Gastroesophageal sphincter (tissue), 4 donors: Measurements from ENCODE around the gene VPS26B. TPM values are rescaled to one million over a fixed set of nuclear protein-coding genes. Genes with fewer than 3 reads are reported as not detected.
"Not testable (repeated sequence)": the region's sequence is repeated elsewhere in the genome, so short reads cannot be mapped to it uniquely, and the experiment has no call there.

Experiments used
- ATAC-seq: fragments of 150-250 bp; one replicate; pipeline ENCODE4 v1.9.1; 2016; ENCODE audit warnings: mild to moderate bottlenecking, moderate library complexity
- H3K27ac ChIP-seq, 4 donors: fragments of 200-600 bp; sonication (generic) in 3 of 4; 1 replicate in 3 of 4; 2 replicates in 1 of 4; pipeline ENCODE4 v1.5.1; 2016 to 2019
- H3K27me3 ChIP-seq: fragments of 200-600 bp; sonication (generic); one replicate; pipeline ENCODE4 v1.5.1; 2019
- H3K36me3 ChIP-seq, 2 donors: fragments of 200-600 bp; sonication (generic); one replicate each; pipeline ENCODE4 v1.5.1; 2019; ENCODE audit warnings: control low read depth in 1 of 2
- H3K4me1 ChIP-seq, 3 donors: fragments of 200-600 bp; sonication (generic); 1 replicate in 2 of 3; 2 replicates in 1 of 3; pipeline ENCODE4 v1.5.1; 2016 to 2019; ENCODE audit warnings: control low read depth in 2 of 3
- H3K4me3 ChIP-seq, 2 donors: fragments of 200-600 bp; sonication (generic); one replicate each; pipeline ENCODE4 v1.5.1; 2019; ENCODE audit warnings: mild to moderate bottlenecking in 1 of 2, moderate library complexity in 1 of 2
- H3K9me3 ChIP-seq, 3 donors: fragments of 200-600 bp; sonication (generic); one replicate each; pipeline ENCODE4 v1.5.1; 2017 to 2019; ENCODE audit warnings: control low read depth in 2 of 3
- CTCF ChIP-seq, 4 experiments: fragments of 200-600 bp in 2 of 4; fragments of 450-650 bp in 2 of 4; sonication (generic) in 1 of 4; IDR thresholded peaks; one replicate each; pipeline ENCODE4 v1.5.1; 2017 to 2019; ENCODE audit warnings: antibody characterized with exemption in 4 of 4, mild to moderate bottlenecking in 2 of 4, moderate library complexity in 2 of 4
- EP300 ChIP-seq: sonication (generic); formaldehyde crosslinking; IDR thresholded peaks from one replicate; pipeline ENCODE4 v1.6.1; 2017; ENCODE audit warnings: antibody characterized with exemption, mild to moderate bottlenecking
- POLR2A ChIP-seq, 2 donors: fragments of 450-650 bp; IDR thresholded peaks; one replicate each; pipeline ENCODE4 v1.6.1; 2017; ENCODE audit warnings: antibody characterized with exemption in 2 of 2, mild to moderate bottlenecking in 2 of 2, moderate library complexity in 1 of 2
- POLR2AphosphoS5 ChIP-seq: sonication (generic); formaldehyde crosslinking; IDR thresholded peaks from one replicate; pipeline ENCODE4 v1.6.1; 2017; ENCODE audit warnings: antibody characterized with exemption
- WGBS, 2 donors: methylation state at CpG; one replicate each; pipeline ENCODE4 v1.1.5; 2018; ENCODE audit warnings: low coverage in 1 of 2; 5-methylcytosine and 5-hydroxymethylcytosine counted together
- total RNA-seq, 4 donors: library from RNA; depleted of rRNA; stranded (reverse); fragments of >200 nt; gene quantifications; one replicate each; pipeline ENCODE4 v1.1.0, GENCODE V29; 2016

Gene VPS26B
- total RNA-seq, 4 donors from 2014 or later = 27.6 to 56.4 (median 45.0) TPM

- Histone ChIP-seq H3K36me3 (no peaks in the 10 kb centered on the region), H3K27ac (no peak overlapping the region), H3K4me1 (no peaks in the 10 kb centered on the region), H3K4me3 (no peak overlapping the region), H3K9me3 (peaks cover 0 to 2% (median 0%) of the 10 kb centered on the region in 3 donors), H3K27me3 (peaks cover 26% of the 10 kb centered on the region)
- ATAC-seq = no peak
- WGBS, 2 donors = 76 to 90% methylated on average over 7 of the region's 16 CpGs
- TF ChIP-seq POLR2A (IDR thresholded peaks at IDR 0.05) (no peak), CTCF (IDR thresholded peaks at IDR 0.05) (no peak), EP300 (no peak), POLR2AphosphoS5 (no peak)
Measured at GRCh38 chr11:134283461-134284230, 59.2 kb downstream of the VPS26B start.

- not testable (repeated sequence) for H3K27ac ChIP-seq, H3K9me3 ChIP-seq, H3K36me3 ChIP-seq, ATAC-seq, H3K4me1 ChIP-seq, H3K4me3 ChIP-seq
- peaks cover 19% of the 10 kb centered on the region for H3K27me3 ChIP-seq
- 81 to 90% methylated on average over 2 to 3 of the region's 5 CpGs for WGBS, 2 donors
Measured at GRCh38 chr11:134284349-134284748, 59.9 kb downstream of the VPS26B start.

- H3K27me3 ChIP-seq = peaks cover 5% of the 10 kb centered on the region
- no peak overlapping the region for H3K27ac ChIP-seq
- 87 to 91% methylated on average over 6 to 8 of the region's 12 CpGs for WGBS, 2 donors
- no peaks in the 10 kb centered on the region for H3K9me3 ChIP-seq
- peaks cover 0 to 6% (median 0%) of the 10 kb centered on the region in 3 donors for H3K4me1 ChIP-seq
- no peak overlapping the region for H3K4me3 ChIP-seq
- no peak for ATAC-seq
- TF ChIP-seq POLR2AphosphoS5 = no peak
- TF ChIP-seq CTCF (IDR thresholded peaks at IDR 0.05) = no peak
- TF ChIP-seq POLR2A (IDR thresholded peaks at IDR 0.05) = no peak
- TF ChIP-seq EP300 = no peak
- H3K36me3 ChIP-seq = no peaks in the 10 kb centered on the region
Measured at GRCh38 chr11:134287561-134287960, 63.1 kb downstream of the VPS26B start.

- 93 to 97% methylated on average over 10 to 13 of the region's 13 CpGs for WGBS, 2 donors
- H3K27me3 ChIP-seq = no peaks in the 10 kb centered on the region
- no peak overlapping the region for H3K4me3 ChIP-seq
- H3K27ac ChIP-seq = no peak overlapping the region
- TF ChIP-seq CTCF (IDR thresholded peaks at IDR 0.05) (no peak), EP300 (no peak), POLR2A (IDR thresholded peaks at IDR 0.05) (no peak), POLR2AphosphoS5 (no peak)
- no peaks in the 10 kb centered on the region for H3K9me3 ChIP-seq
- peaks cover 0 to 6% (median 0%) of the 10 kb centered on the region in 3 donors for H3K4me1 ChIP-seq
- ATAC-seq = no peak
- H3K36me3 ChIP-seq = no peaks in the 10 kb centered on the region
Measured at GRCh38 chr11:134288486-134288885, 64.0 kb downstream of the VPS26B start.

GRCh38 chr11:134289167-134289566, 64.7 kb downstream of the VPS26B start:
- no peak for ATAC-seq
- WGBS, 2 donors = 74 to 86% methylated on average over 4 of the region's 4 CpGs

More at GRCh38 chr11:134289167-134289566, 64.7 kb downstream of the VPS26B start:
- no peak for TF ChIP-seq EP300
- TF ChIP-seq POLR2AphosphoS5 = no peak
- TF ChIP-seq POLR2A (IDR thresholded peaks at IDR 0.05) = no peak
- TF ChIP-seq CTCF (IDR thresholded peaks at IDR 0.05) = no peak
- Histone ChIP-seq H3K36me3 (no peaks in the 10 kb centered on the region), H3K27me3 (no peaks in the 10 kb centered on the region), H3K27ac (no peak overlapping the region), H3K4me1 (peaks cover 0 to 6% (median 0%) of the 10 kb centered on the region in 3 donors), H3K4me3 (no peak overlapping the region), H3K9me3 (no peaks in the 10 kb centered on the region)
